PFSK-1 (cell line): ENCODE results near the gene ARSI.

ENCODE experiments used
- FOXP2 ChIP-seq: optimal IDR thresholded peaks from 2 replicates; pipeline ENCODE3; 2011; ENCODE audit warnings: borderline replicate concordance, control low read depth, inconsistent platforms; ENCODE audit not compliant: insufficient read depth; ENCODE audit errors: extremely low read length, extremely low read depth
- POLR2AphosphoS5 ChIP-seq: IDR thresholded peaks from 2 replicates; pipeline ENCODE4 v1.6.1; 2012; ENCODE audit warnings: low read depth, mild to moderate bottlenecking, control low read depth, low read length, moderate library complexity
- REST ChIP-seq, 2 experiments: IDR thresholded peaks; 2 replicates each; pipeline versions ENCODE4 v1.6.1 to v1.8.0; 2011 to 2012; ENCODE audit warnings: low read depth in 2 of 2, low read length in 2 of 2, control low read depth in 1 of 2, inconsistent platforms in 1 of 2, mild to moderate bottlenecking in 1 of 2, moderate library complexity in 1 of 2; ENCODE audit not compliant: insufficient read depth in 1 of 2
- SIN3A ChIP-seq: IDR thresholded peaks from 2 replicates; pipeline ENCODE4 v1.6.1; 2012; ENCODE audit warnings: mild to moderate bottlenecking, low read length, moderate library complexity, borderline replicate concordance; ENCODE audit not compliant: insufficient read depth
- TAF1 ChIP-seq: IDR thresholded peaks from 2 replicates; pipeline ENCODE4 v1.6.1; 2012; ENCODE audit warnings: low read length, control low read depth, borderline replicate concordance; ENCODE audit not compliant: insufficient read depth

- TF ChIP-seq POLR2AphosphoS5 (no peak), REST (IDR thresholded peaks at IDR 0.05; ENCODE audit: insufficient read depth in 1 of 2, low read depth in 2 of 2, low read length in 2 of 2) (no peak), TAF1 (no peak), SIN3A (no peak), FOXP2 (no peak)
Measured at GRCh38 chr5:150303070-150303615, 438 bp upstream of the ARSI start.
